Fibroblast of skin of right biceps (primary cell): ENCODE results near the gene ANXA2.

Experiments
- DNase-seq: peaks from one replicate; pipeline ENCODE4 v3.0.0-alpha.2; 2013

Gene ANXA2

DNA sequence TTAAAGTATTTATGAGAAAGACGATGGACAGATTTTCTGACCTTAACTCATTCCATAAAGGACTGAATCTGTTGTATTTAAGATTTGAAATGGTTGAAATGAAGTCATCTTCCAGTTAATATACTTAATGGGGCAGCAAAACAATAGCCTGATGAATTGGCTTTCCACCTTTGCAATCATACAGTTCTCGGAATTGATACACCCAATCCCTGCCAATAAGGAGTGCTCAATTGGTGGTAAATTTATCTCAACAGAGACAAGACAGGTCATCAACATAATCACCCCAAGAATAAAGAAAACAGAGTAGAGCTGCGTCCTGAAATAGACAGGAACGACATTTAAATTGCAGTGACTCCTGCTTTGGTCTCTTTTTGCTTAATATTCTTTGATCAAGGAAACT, 11.2 kb downstream of the ANXA2 start:
- DNase-seq, result peak; percentile 1

DNA sequence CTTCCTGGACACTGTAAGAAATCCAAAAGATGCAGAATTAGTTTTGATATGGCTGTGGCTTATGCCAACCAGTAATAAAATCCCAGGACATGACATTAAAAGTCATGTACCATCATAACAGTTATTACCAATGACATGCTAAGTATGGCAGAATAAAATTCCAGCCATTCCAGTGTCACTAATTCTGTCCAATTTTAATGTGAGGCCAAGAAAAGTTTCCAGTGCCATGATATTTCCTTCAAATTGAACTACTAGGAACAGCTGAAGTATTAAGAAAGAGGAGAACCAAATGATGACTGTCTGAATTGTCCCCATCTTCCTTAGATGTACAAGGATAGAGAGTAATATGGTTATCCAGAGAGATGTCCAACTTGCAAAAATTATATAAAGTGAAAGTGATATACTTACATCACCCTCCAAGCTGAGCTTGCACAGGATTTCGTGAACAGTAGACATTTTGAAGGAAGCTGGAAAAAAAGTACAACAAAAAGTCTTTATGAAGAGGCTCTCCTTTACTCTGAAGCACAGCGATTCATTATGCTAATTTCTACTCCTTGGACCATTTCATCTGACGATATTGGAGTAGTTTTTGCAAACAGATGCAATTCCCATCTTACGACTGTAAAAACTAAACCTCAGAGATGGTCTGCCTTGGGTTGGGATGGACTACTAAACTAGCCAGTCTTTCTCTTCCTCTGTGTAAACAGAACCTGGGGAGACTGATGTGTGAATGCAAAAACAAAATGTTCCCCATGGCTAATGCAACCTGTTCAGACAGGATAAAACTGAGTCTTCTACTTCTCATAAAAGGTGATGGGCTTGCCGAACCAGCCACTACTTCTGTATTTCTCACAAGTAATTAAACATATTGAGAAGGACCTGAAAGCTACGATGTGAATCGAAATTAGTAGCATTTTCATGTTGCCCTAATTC, 11.9 kb downstream of the ANXA2 start:
- peak; percentile 30 for DNase-seq

DNA sequence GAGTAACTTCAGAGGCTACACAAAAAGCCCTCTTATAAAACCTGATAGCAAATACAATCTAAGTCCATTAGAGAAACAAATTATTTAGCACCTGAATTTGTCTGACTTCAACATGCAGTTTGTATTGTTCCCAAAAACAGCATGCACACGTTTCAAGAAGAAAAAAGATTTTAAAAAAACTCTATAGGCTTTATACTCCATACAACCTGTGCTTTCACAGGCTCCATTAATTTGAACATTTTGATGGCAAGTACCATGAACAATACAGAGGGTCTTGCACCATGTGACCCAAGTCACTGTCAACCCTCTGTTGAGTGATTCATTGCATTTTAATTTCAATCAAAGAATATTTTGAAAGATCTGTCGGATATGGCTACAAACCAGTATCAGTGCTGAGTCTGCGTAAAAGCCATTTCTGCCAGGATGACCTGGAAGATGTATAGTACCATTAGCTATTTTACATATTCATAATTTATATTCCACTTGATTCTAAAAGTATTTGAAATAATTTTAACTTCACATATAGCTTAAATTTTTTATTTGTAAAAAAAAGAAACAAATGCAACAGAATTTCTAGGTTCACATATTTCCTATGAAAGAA, 13.2 kb downstream of the ANXA2 start:
- DNase-seq, result no peak

DNA sequence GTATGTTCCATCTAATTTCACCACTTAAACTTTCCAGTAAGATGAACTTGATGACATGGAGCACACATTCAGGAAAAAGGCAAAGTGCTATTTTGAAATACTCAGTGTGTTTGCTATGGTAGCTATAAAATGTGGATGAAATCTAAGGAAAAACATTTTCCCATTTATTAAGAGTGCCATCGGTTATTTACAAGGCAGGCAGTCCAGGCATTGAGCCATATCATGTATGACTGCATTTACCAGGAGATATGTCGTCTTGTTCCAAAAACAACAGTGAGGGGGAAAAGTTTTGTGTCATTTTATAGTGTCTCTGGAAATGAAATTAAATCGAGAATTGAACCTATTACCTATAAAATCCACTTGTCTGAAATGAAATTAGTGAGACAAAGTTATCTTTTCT, 13.7 kb downstream of the ANXA2 start:
- DNase-seq, result no peak

DNA sequence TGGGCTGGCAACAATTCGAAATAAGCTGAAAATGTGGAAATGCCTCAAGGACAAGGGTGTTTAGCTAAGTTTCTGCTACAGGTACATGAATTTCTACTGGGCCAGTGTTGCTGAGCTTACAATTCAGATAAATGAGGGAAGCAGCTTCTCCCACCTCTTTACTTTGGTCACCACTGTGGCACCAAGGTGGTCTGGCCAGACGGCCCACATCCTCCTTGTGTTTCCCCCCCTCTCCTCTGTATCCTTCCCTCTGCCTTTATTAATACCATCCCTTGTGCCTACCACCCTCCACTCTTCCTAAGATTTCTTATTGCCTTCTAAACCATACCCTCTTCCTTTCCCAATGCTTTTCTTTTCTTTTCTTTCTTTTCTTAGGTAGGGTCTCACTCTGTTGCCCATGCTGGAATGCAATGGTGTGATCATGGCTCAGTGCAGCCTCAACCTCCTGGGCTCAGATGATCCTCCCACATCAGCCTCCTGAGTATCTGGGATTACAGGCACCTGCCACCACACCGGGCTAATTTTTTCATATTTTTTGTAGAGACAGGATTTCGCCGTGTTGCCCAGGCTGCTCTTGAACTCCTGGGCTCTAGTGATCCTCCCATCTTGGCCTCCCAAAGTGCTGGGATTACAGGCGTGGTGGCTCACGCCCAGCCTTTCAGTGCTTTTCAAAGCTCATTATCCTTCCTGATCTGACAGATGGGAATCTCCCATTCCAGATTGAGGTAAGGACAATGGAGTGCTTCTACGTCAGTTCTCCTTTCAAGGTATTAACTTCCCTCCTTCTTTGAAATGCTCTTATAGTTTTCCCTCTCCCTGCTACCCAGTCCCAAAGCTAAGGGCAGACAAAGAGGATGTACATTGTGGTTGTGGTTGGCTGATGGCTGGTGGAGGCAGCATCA, 14.8 kb downstream of the ANXA2 start:
- no peak for DNase-seq

DNA sequence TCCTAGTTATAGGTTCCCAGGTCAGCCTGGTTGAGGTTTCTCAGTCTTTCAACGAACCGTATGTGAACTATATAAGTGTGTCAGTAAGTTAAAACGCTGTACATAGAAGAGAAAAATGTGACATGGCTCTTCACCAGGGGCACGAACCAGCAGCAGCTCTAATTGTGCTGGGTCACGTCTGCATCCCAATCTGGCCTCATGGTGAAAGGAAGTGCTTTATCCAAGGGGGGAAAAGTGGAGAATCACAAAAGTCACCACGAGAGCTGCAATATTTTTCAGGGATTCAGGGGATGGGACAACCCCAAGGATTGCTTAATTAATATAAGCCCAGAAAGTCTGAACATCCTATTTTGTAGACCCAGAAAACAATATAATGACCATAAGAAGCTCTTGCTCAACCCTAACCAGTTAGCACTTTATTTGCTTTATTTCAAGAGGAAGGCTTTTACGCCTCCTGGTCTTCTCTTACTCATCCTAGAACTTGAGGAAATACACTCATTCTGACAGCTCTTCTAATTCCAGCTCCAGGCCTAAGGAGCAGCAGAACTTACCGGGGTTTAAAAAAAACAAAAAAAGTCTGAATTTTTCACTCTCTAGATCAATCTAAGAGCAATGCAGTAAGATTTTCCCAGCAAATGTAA, 16.5 kb downstream of the ANXA2 start:
- DNase-seq, result peak; percentile 73

DNA sequence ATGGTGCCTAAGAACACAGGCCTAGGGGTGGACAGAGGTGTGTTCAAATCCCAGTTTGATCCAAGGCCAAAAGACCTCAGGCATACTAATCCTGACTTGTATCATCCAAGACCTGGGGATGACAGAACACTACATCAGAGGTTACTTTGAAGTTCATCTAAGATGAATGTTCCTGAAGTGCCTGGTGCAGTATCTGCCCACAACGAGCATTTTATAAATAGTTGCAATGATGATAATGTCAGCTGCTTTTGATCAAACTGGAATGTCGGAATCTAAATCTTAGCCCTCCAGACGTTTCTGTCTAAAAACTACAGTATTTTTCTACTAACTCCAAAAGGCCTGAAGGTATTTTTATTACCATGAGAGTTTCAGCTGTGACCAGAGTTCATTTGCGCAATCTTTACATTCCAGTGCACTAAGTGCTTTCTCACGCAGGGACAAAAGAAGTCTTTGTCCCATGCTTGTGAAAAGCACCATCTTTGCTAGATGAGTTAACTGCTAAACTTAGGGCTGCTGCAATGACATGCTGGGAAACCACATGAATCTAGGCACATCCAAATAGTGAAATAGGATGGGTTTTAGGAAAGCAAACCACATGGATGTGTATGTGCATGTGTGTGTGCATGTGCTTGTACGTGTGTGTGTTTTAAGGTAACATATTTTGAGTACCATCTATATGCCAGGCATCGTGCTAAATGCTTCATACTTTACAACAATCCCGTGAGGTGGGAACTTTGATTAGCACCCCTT, 18.1 kb downstream of the ANXA2 start:
- peak; percentile 99 for DNase-seq

DNA sequence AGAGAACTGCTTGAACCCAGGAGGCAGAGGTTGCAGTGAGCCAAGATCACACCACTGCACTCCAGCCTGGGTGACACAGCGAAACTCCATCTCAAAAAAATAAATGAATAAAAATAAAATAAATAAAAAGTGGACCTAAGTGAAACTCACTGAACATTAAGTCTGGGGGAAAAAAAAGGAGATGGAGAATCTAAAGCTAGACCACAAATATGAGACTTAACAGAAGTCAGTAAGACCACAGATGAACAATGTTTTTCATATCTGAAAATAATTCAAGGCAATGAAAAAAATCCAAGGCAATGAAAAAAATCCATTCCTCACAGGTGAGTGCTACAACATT, 18.6 kb downstream of the ANXA2 start:
- DNase-seq, result no peak

DNA sequence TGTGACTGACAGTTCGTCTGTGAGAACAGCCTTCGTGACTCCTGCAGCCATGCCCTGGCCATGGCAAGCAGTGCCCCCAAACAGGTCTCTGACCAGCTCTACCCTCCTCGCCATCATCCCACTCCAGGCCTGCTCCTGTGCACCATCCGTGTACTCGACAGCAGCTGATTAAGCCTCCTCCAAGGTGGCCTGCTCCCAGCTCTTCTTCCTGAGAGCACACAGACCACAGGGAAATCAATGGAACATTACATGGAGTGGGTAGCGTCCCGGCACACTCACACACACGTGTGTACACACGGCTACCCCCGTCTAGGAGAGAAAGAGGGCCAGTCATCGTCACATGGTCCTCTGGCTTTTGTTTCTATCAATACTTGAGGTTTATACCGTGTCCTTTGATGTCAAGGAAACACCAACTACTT, 21.1 kb downstream of the ANXA2 start:
- DNase-seq, result no peak

DNA sequence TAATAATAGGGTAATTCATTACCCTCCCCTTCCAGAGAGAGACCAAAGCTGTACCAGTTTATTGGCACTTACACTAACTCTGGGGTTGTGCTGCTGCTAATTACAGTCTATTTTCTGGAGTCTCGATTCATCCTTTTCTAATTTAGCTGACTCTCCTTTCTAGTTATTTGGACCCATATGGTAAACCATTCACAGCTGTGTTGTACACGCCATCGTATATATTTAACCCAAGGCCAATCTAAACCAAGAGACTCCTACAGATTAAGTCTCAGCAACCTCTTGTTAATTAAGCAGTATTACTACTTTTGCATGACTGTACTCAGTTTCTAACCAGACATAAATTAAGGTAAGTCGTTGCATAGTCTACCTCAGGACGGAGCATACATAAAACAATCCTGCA, 22.5 kb downstream of the ANXA2 start:
- DNase-seq, result peak; percentile 57

DNA sequence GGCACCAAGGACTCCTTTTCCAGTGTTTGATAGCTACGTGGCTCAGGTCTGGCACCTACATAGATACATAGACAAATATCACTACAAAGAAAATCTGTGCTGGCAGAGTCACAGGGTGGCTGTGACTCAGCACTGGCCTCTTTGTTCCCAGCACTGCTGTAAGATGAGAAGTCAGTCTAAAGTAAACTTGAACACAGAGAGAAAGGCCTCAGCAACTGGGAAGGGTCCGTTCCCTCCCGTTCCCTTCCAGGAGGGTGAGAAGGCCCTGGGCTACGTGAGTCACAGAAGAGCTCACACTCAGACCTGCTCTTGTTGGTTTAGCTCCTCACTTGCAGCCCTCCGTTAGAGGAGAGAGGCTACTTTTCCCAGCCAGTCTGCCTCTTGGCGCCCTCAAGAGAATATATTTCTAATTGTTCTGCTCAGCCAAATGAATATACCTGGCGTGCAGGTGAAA, 23.1 kb downstream of the ANXA2 start:
- peak; percentile 98 for DNase-seq

DNA sequence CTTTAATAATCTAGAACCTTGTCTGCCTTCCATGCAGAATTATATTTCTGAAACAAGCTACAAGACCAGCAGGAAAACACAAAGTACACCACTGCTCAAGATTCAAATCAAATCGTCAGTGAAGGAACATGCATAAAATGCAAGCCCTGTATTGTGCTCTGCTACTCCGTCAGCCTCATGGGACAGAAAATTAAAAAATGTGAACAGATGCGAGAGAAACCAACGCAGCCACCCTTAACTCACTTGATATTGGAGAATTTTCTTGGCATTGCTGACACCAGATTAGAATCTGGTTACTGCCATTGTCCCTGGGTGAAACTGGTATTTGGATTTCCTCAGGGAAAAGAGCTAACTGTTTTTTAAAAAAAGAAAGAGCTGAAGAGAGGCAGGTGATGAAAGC, 23.6 kb downstream of the ANXA2 start:
- DNase-seq, result no peak

DNA sequence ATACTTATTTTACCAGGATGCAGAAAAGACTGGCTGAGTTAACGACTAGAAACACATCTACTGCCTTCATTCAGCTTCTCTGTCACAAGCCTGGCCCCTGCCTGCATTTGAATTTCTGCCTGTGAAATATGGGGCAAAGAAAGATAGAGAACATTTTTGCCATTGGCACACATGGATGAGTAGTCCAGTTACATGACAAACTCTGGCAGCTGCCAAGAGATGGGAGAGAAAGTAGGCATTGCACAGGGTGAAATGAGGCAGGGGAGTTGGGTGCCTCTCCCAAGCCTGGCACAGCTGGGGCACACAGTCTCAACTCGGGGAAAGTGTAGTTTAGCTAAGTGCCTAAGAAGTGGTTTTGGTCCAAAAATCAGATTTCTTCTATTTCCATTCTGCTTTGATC, 24.0 kb downstream of the ANXA2 start:
- DNase-seq, result no peak

DNA sequence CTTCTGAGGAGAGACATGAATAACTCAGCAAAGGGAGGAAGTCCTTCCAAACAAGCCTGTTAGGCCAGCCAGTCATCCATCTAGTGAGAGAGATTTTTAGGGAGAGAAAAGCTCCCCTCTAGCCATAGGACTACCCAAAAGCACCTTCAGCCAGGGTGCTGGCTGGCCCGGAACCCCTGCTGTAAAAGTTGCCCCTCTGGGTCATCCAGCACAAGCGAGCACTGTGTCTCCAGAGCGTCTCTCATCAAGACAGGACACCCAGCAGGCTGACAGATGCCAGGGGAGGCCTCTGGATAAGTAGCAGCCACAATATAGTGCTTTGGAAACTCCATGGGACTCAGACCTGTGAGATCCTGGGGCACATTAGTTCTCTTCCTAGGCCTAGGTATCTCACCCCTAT, 24.5 kb downstream of the ANXA2 start:
- no peak for DNase-seq

DNA sequence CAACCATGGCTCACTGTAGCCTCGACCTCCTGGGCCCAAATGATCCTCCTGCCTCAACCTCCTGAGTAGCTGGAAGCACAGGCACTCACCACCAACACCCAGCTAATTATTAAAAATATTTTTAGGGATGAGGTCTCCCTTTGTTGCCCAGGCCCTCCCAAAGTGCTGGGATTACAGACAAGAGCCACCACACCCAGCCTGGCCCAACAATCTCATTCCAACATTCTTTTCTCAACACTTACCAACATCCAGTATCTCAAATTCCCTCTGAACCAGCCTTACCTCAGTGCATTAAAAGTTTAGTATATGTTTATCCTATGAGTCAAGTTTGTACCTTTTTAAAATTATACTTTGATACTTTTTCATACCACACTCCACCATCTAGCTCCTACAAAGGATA, 25.0 kb downstream of the ANXA2 start:
- DNase-seq, result peak; percentile 65

DNA sequence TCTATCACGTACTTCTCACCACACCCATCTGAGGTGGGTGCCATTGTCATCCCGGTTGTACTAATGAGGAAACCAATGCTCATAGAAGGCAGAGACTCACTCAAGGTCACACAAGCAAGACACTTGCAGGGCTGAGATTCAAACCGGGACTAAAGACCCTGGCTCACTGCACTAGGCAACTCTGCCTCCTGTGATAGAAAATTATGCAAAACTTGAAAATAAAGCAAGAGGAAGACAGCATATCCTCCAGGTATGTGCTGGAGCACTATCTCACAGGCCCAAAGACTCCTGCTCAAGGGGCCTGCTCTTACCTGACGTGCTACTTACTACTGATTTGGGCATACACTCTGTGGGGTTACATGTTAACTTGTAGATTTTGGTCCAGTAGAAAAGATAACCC, 25.6 kb downstream of the ANXA2 start:
- DNase-seq, result no peak

DNA sequence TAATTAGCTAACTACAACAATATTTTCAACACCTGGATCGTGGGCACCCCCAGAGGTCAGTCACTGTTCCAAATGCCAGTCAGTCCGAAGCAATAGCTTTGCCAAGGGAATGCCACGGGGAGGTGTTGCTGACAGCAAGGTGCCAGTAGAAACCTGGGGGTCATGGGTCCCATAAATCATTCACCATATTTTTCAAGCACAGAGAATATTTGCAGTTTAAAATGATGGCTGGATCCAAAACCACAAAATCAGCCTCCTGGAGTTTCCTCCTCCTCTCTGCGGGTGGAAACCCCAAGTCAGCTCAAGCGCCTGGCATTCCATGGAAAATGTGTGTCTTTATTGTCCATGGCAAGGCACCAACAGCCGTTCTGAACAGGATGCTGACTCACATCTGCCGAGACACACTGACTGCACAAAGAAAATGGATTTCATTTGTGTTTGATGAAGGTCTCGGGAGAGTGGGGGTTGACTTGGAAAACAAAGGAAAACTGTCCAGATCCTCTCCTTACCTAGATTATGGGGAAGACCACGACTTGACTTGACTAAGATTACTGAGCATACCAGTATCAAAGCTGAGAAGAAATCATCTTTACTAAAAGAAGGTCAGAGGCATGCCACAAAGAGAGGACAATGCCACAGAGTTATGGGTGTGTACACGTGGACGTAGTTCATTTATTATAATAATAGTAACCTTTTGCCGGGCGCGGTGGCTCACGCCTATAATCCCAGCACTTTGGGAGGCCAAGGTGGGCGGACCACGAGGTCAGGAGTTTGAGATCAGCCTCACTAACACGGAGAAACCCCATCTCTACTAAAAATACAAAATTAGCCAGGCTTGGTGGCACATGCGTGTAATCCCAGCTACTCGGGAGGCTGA, 26.4 kb downstream of the ANXA2 start:
- DNase-seq, result peak; percentile 100

DNA sequence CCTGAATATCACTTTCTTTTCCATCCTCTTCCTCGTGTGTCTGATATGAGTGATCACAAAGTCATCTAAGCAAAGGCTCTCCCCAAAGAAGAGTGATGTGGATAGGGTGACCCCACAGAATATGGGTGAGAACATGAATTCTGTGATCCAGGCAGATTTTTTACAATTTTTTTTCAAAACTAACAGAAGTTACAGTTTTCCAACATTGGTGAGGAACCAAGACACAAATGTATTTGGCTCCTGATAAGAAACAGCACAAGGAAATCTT, 27.0 kb downstream of the ANXA2 start:
- DNase-seq, result no peak

DNA sequence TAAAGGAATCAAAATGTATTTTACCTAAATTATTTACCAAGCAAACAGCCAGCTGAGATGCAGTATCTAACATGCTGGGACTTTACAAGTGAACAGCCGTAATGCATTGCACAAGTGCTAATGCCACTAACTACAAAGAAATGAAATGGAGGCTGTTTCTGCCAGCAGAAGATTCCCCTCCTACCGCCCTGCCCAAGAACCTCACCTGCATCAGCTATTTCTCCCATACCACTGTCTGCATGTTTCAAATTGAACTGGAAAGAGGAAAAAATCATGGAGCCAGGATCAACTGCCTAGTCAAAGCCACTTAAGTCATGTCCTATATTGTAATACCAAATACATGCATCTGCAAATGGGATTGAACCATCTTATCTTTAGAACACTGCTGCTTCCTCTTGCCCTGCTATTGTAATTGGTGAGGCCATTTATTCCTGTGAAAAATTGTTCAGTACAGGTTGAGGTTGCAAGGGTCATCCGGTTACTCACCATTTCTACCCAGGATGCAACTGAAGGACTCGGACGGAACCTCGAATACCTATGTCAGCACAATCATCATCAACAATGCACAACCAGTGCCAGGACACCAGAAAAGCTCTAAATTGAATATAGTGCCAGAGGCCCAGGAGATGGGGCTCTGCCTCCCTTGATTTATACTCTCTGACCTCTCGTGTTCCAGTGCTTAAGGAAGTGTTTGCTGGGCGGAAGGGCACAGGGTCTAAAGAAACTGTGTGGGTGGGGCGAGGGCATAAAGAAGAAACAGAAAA, 27.5 kb downstream of the ANXA2 start:
- DNase-seq, result no peak

DNA sequence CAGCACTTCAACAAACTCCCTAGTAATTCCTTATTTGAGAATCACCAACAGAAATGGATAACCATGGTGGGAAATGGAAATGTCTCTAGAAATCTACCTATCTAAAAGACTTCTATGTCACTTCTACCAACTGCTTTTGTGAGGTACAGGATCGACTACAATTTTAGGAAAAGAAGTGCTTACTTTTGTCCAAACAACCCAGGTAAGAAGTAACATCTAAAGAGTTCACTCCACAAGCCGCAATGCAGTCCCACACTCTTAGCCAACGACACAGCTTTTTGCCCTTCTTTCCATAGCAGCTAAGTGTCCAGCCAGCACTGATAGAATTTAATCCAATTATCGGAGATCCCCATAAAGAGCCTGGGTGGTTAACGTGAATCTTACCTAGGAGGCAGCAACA, 28.1 kb downstream of the ANXA2 start:
- DNase-seq, result no peak

DNA sequence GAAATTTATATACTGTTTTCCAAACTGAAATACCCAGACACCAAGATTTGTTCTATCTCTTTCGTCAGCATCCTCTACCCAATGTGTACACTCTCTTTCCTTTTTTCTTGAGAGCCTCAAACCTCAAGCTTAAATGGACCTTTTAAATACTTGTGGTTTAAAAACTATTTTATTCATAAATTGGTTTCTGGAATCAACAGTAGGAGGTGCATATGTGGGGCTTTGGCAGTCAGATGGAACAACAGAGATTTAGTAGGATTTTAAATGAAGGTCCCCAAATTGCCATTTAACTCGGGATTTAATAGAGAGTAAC, 33.2 kb downstream of the ANXA2 start:
- no peak for DNase-seq
